Trophoblast cell (in vitro differentiated cells and primary cell): Measurements from ENCODE around the gene TUBGCP3.

Experiments
- DNase-seq, 2 donors: peaks; one replicate each; pipeline ENCODE4 v3.0.0-alpha.2; 2016
- H2AFZ ChIP-seq: 2 replicates; pipeline ENCODE4 v1.6.1; 2013; ENCODE audit warnings: low read length, moderate library complexity, mild to moderate bottlenecking; ENCODE audit not compliant: insufficient read depth, poor library complexity
- H2AK5ac ChIP-seq: 2 replicates; pipeline ENCODE4 v1.6.1; 2013; ENCODE audit warnings: mild to moderate bottlenecking, low read length
- H2BK120ac ChIP-seq: 2 replicates; pipeline ENCODE4 v1.6.1; 2013; ENCODE audit warnings: low read length, mild to moderate bottlenecking, moderate library complexity; ENCODE audit not compliant: insufficient read depth, poor library complexity
- H2BK12ac ChIP-seq: 2 replicates; pipeline ENCODE4 v1.6.1; 2013; ENCODE audit warnings: mild to moderate bottlenecking, low read length, moderate library complexity
- H2BK5ac ChIP-seq: 2 replicates; pipeline ENCODE4 v1.6.1; 2013; ENCODE audit warnings: low read length, low read depth, moderate library complexity, mild to moderate bottlenecking; ENCODE audit not compliant: poor library complexity
- H3K14ac ChIP-seq: 2 replicates; pipeline ENCODE4 v1.6.1; 2013; ENCODE audit warnings: mild to moderate bottlenecking, low read length
- H3K18ac ChIP-seq: 2 replicates; pipeline ENCODE4 v1.6.1; 2013; ENCODE audit warnings: mild to moderate bottlenecking, low read length
- H3K23ac ChIP-seq: 2 replicates; pipeline ENCODE4 v1.6.1; 2013; ENCODE audit warnings: low read length
- H3K27ac ChIP-seq: 2 replicates; pipeline ENCODE4 v1.5.1; 2013; ENCODE audit warnings: low read depth, mild to moderate bottlenecking, inconsistent platforms, low read length, moderate library complexity
- H3K27me3 ChIP-seq: 2 replicates; pipeline ENCODE4 v1.6.1; 2013; ENCODE audit warnings: inconsistent platforms, mild to moderate bottlenecking, low read length, moderate library complexity; ENCODE audit not compliant: insufficient read depth
- H3K36me3 ChIP-seq, 2 experiments: 1 replicate in 1 of 2; 2 replicates in 1 of 2; pipeline ENCODE4 v1.6.1; 2013; ENCODE audit warnings: low read length in 2 of 2, mild to moderate bottlenecking in 2 of 2, moderate library complexity in 1 of 2; ENCODE audit not compliant: insufficient read depth in 2 of 2, control insufficient read depth in 1 of 2
- H3K4ac ChIP-seq: 2 replicates; pipeline ENCODE4 v1.6.1; 2013; ENCODE audit warnings: low read depth, mild to moderate bottlenecking, low read length, moderate library complexity
- H3K4me1 ChIP-seq, 2 experiments: 1 replicate in 1 of 2; 2 replicates in 1 of 2; pipeline ENCODE4 v1.6.1; 2013; ENCODE audit warnings: low read length in 2 of 2, mild to moderate bottlenecking in 2 of 2, moderate library complexity in 1 of 2; ENCODE audit not compliant: insufficient read depth in 2 of 2, control insufficient read depth in 1 of 2
- H3K4me2 ChIP-seq: 2 replicates; pipeline ENCODE4 v1.6.1; 2013; ENCODE audit warnings: inconsistent platforms, mild to moderate bottlenecking, low read length, moderate library complexity
- H3K4me3 ChIP-seq: 2 replicates; pipeline ENCODE4 v1.5.1; 2013; ENCODE audit warnings: mild to moderate bottlenecking, low read depth, low read length, inconsistent platforms
- H3K79me1 ChIP-seq: one replicate; pipeline ENCODE4 v1.6.1; 2013; ENCODE audit warnings: low read length
- H3K79me2 ChIP-seq: 2 replicates; pipeline ENCODE4 v1.6.1; 2013; ENCODE audit warnings: low read length, mild to moderate bottlenecking; ENCODE audit not compliant: control insufficient read depth, insufficient read depth, poor library complexity
- H3K9ac ChIP-seq: 2 replicates; pipeline ENCODE4 v1.6.1; 2013; ENCODE audit warnings: mild to moderate bottlenecking, low read length
- H3K9me3 ChIP-seq: 2 replicates; pipeline ENCODE4 v1.6.1; 2013; ENCODE audit warnings: low read depth, mild to moderate bottlenecking, control low read depth, inconsistent platforms, low read length; ENCODE audit not compliant: insufficient read depth
- H4K12ac ChIP-seq: 2 replicates; pipeline ENCODE4 v1.6.1; 2013; ENCODE audit warnings: low read depth, mild to moderate bottlenecking, low read length, moderate library complexity
- H4K8ac ChIP-seq: 2 replicates; pipeline ENCODE4 v1.6.1; 2013; ENCODE audit warnings: low read depth, mild to moderate bottlenecking, low read length, moderate library complexity
- H4K91ac ChIP-seq: one replicate; pipeline ENCODE4 v1.6.1; 2013; ENCODE audit warnings: low read depth, mild to moderate bottlenecking, low read length, moderate library complexity
- WGBS: extraction: QIAGEN DNeasy Blood & Tissue Kit; methylation state at CpG from one replicate; pipeline ENCODE4 v1.1.7; 2013; ENCODE audit warnings: missing lambda C conversion rate; ENCODE audit not compliant: insufficient read length, insufficient coverage; ENCODE audit errors: extremely low coverage; 5-methylcytosine and 5-hydroxymethylcytosine counted together

The TUBGCP3 gene

GRCh38 chr13:112443995-112444311 lies 144.0 kb downstream of the TUBGCP3 start:
- no peaks in the 10 kb centered on the region for H3K79me1 ChIP-seq
- H2BK5ac ChIP-seq = no peak overlapping the region
- no peak overlapping the region for H3K9ac ChIP-seq
- H3K27me3 ChIP-seq = no peaks in the 10 kb centered on the region
- DNase-seq = peak; percentile 46 to 76
- H2AK5ac ChIP-seq = no peak overlapping the region
- H3K36me3 ChIP-seq = no peaks in the 10 kb centered on the region
- H3K14ac ChIP-seq = no peak overlapping the region
- H3K4me3 ChIP-seq = no peak overlapping the region
- no peak overlapping the region for H2BK12ac ChIP-seq
- H3K23ac ChIP-seq = no peak overlapping the region
- H3K4me1 ChIP-seq = peaks cover 0 to 1% of the 10 kb centered on the region in 2 experiments
- H3K79me2 ChIP-seq = no peaks in the 10 kb centered on the region
- no peak overlapping the region for H3K4ac ChIP-seq
- H3K27ac ChIP-seq = no peak overlapping the region
- H3K18ac ChIP-seq = no peak overlapping the region
- WGBS = no CpG with 5 or more reads among the region's 10 CpGs
- H3K9me3 ChIP-seq = peaks cover 3% of the 10 kb centered on the region
- no peak overlapping the region for H4K91ac ChIP-seq
- H4K8ac ChIP-seq = no peak overlapping the region
- H2BK120ac ChIP-seq = no peak overlapping the region
- no peak overlapping the region for H2AFZ ChIP-seq
- no peak overlapping the region for H4K12ac ChIP-seq
- no peak overlapping the region for H3K4me2 ChIP-seq

GRCh38 chr13:112443191-112443994 lies 144.6 kb downstream of the TUBGCP3 start:
- Histone ChIP-seq H4K8ac (no peak overlapping the region), H3K23ac (no peak overlapping the region), H3K9ac (no peak overlapping the region), H2AFZ (no peak overlapping the region), H3K4me1 (no peaks in the 10 kb centered on the region), H3K79me2 (no peaks in the 10 kb centered on the region), H2AK5ac (no peak overlapping the region), H3K27ac (no peak overlapping the region), H4K91ac (no peak overlapping the region), H3K4ac (no peak overlapping the region), H3K18ac (no peak overlapping the region), H3K4me3 (no peak overlapping the region), H3K27me3 (no peaks in the 10 kb centered on the region), H3K79me1 (no peaks in the 10 kb centered on the region), H3K36me3 (no peaks in the 10 kb centered on the region), H2BK12ac (no peak overlapping the region), H4K12ac (no peak overlapping the region), H2BK120ac (no peak overlapping the region), H3K9me3 (peaks cover 3% of the 10 kb centered on the region), H2BK5ac (no peak overlapping the region), H3K4me2 (no peak overlapping the region), H3K14ac (no peak overlapping the region)
- no CpG with 5 or more reads among the region's 31 CpGs for WGBS
- DNase-seq = no peak

GRCh38 chr13:112442483-112443090 lies 145.4 kb downstream of the TUBGCP3 start:
- no peak overlapping the region for H2AFZ ChIP-seq
- no peak for DNase-seq
- no peaks in the 10 kb centered on the region for H3K79me2 ChIP-seq
- H2BK120ac ChIP-seq = no peak overlapping the region
- H3K9me3 ChIP-seq = peaks cover 3% of the 10 kb centered on the region
- H3K4ac ChIP-seq = no peak overlapping the region
- no peak overlapping the region for H4K91ac ChIP-seq
- no peak overlapping the region for H2BK12ac ChIP-seq
- H2AK5ac ChIP-seq = no peak overlapping the region
- H3K14ac ChIP-seq = no peak overlapping the region
- no peaks in the 10 kb centered on the region for H3K27me3 ChIP-seq
- H3K18ac ChIP-seq = no peak overlapping the region
- no CpG with 5 or more reads among the region's 21 CpGs for WGBS
- no peak overlapping the region for H3K4me3 ChIP-seq
- no peak overlapping the region for H4K12ac ChIP-seq
- H2BK5ac ChIP-seq = no peak overlapping the region
- H4K8ac ChIP-seq = no peak overlapping the region
- H3K4me1 ChIP-seq = no peaks in the 10 kb centered on the region
- H3K4me2 ChIP-seq = no peak overlapping the region
- H3K27ac ChIP-seq = no peak overlapping the region
- H3K9ac ChIP-seq = no peak overlapping the region
- H3K36me3 ChIP-seq = no peaks in the 10 kb centered on the region
- no peak overlapping the region for H3K23ac ChIP-seq
- H3K79me1 ChIP-seq = no peaks in the 10 kb centered on the region

GRCh38 chr13:112441779-112442310 lies 146.1 kb downstream of the TUBGCP3 start:
- no peaks in the 10 kb centered on the region for H3K79me2 ChIP-seq
- no peak for DNase-seq
- no peak overlapping the region for H3K18ac ChIP-seq
- H2BK5ac ChIP-seq = no peak overlapping the region
- H3K9ac ChIP-seq = no peak overlapping the region
- H3K9me3 ChIP-seq = peaks cover 3% of the 10 kb centered on the region
- no peaks in the 10 kb centered on the region for H3K79me1 ChIP-seq
- no peaks in the 10 kb centered on the region for H3K36me3 ChIP-seq
- no peak overlapping the region for H3K4me2 ChIP-seq
- no peak overlapping the region for H3K4me3 ChIP-seq
- no peak overlapping the region for H2BK12ac ChIP-seq
- no peak overlapping the region for H2BK120ac ChIP-seq
- no peak overlapping the region for H3K23ac ChIP-seq
- no peak overlapping the region for H4K12ac ChIP-seq
- no peaks in the 10 kb centered on the region for H3K4me1 ChIP-seq
- no peak overlapping the region for H4K91ac ChIP-seq
- no peak overlapping the region for H3K14ac ChIP-seq
- no peak overlapping the region for H2AFZ ChIP-seq
- H3K27ac ChIP-seq = no peak overlapping the region
- H4K8ac ChIP-seq = no peak overlapping the region
- no peaks in the 10 kb centered on the region for H3K27me3 ChIP-seq
- no peak overlapping the region for H3K4ac ChIP-seq
- WGBS = no CpG with 5 or more reads among the region's 19 CpGs
- H2AK5ac ChIP-seq = no peak overlapping the region
